Measurements from ENCODE around the gene SDCCAG8.
A peak's percentile ranks its signal among the peaks of the same experiment; 100 is the strongest.

SDCCAG8 gene

GRCh38 chr1:243489681-243490546 is 234.1 kb downstream of the SDCCAG8 start:
- no peak for DNase-seq

GRCh38 chr1:243490748-243491686 is 235.2 kb downstream of the SDCCAG8 start:
- DNase-seq: peak; percentile 49

GRCh38 chr1:243493156-243494129 is 237.6 kb downstream of the SDCCAG8 start:
- peak; percentile 53 for DNase-seq

DNA sequence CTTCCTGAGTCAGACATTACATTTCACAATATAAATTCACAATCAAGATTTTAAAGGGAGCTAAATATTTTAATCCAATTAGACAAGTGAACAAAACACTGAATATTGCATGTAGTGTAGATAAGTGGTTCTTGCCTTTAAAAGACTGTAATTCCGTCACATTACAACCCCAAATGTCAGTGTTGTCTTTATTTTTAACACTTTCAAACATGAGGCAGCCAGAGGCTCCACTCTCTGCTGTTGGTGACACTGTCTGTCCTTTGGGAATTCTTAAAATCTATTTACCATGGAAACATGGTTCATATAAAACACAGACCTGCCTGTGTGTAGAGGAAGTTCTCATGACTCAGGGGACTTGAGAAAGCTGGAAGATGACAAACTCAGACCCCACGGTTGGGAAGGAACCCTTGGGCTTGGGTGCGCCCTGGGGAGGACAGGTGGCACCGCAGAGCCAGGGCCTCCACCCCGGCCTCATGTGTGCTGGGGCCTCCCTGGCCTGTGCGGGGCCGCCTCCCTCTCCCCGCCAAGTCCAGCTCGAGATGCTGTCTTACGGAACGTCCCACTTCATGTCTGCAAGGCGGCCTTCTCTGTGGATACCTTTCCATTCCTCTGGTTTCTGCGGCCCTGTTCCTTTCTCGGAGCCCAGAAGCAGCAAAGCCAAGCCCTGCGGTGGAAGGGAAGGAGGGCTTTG is 239.0 kb downstream of the SDCCAG8 start:
- DNase-seq: peak; percentile 22

DNA sequence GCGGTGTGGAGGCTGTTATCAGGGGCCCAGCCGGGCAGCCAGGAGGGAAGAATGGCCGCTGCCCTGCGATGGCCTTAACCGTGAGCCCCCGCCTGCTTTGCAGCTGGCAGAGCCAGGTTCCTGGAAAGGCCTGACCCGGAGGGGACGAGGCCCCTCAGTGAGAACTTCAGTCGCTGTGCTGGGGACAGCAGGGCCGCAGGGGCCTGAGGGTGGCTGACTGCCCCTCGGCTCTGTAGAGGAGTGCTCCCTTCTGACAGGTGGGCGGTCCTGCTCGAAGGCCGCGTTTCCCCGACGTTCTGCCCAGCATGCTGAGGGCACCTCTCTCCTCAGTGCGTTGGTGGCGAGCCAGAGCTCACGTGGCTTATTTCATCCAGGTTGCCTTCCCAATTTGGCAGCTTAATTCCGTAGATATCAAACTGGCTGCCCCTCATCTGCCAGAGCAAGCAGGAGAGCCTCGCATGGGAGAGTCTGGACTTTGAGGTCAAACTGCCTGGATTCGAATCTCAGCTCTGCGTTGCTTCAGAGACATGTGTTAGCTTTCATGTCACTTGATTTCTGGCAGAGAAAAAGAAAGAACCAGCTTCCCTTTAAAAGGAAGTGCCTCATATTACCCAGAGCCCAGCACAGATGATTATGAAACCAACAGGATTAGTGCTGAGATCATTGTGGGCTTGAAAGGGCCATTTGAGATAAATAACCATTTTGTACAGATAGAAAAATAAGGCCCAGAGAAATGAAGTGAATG is 239.8 kb downstream of the SDCCAG8 start:
- no peak for DNase-seq

- DNase-seq: peak; percentile 80
These were observed 240.4 kb downstream of the SDCCAG8 start for GRCh38 chr1:243496187-243496646.

GRCh38 chr1:243496806-243497205 is 241.0 kb downstream of the SDCCAG8 start:
- no peak for DNase-seq

GRCh38 chr1:243497939-243498681 is 242.3 kb downstream of the SDCCAG8 start:
- no peak for DNase-seq

GRCh38 chr1:243499248-243499647 is 243.4 kb downstream of the SDCCAG8 start:
- no peak for DNase-seq

DNA sequence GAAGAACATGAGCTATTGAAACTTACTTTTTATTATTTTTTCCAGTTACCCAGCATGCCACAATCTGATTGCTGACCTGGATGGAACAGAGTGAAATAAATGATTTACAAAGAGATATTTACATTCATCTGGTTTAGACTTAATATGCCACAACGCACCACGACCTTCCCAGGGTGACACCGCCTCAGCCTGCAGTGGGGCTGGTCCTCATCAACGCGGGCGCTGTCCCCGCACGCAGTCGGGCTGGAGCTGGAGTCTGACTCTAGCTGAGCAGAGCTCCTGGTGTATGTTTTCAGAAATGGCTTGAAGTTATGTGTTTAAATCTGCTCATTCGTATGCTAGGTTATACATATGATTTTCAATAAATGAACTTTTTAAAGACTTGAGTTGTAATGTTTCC is 243.9 kb downstream of the SDCCAG8 start:
- DNase-seq: no peak

GRCh38 chr1:243500512-243500911 is 244.7 kb downstream of the SDCCAG8 start:
- no peak for DNase-seq

GRCh38 chr1:243501002-243501401 is 245.2 kb downstream of the SDCCAG8 start:
- DNase-seq: no peak

- DNase-seq: no peak
These were observed 247.3 kb downstream of the SDCCAG8 start for GRCh38 chr1:243503155-243503554.

DNA sequence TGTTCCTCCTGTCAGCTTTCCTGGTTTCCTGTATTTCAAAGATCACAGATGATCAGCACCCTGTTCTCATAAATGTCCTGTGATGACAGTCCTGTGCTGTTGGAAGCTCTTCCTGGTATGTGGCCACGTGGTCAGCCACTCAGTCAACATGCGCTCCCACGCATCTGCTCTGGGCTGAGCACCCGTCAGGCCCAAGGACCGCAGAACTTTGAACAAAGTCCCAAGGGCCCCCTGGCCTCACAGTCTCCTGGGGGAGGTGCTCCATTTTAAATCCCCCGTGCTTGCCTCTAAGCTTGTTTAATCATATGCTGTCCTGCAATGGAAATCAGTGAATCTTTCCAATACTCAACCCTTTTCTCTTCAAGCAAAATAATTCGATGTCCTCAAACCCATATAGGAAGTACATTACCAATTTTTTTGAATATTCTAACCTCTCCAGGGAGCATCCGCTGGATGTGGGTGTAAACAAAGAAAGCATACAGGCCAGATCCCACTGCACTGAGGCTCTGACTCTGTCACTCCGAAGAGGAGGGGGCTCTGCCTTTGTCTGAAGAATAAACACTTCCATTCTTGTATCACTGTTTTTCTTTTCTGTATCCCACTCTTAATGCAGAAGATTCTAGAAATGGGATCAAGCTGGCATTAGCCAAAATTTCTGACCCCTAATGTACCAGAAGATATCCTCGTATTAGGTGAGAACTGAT is 250.3 kb downstream of the SDCCAG8 start:
- DNase-seq: no peak

- peak; percentile 33 for DNase-seq
These were observed 251.3 kb downstream of the SDCCAG8 start for GRCh38 chr1:243507001-243507671.

DNA sequence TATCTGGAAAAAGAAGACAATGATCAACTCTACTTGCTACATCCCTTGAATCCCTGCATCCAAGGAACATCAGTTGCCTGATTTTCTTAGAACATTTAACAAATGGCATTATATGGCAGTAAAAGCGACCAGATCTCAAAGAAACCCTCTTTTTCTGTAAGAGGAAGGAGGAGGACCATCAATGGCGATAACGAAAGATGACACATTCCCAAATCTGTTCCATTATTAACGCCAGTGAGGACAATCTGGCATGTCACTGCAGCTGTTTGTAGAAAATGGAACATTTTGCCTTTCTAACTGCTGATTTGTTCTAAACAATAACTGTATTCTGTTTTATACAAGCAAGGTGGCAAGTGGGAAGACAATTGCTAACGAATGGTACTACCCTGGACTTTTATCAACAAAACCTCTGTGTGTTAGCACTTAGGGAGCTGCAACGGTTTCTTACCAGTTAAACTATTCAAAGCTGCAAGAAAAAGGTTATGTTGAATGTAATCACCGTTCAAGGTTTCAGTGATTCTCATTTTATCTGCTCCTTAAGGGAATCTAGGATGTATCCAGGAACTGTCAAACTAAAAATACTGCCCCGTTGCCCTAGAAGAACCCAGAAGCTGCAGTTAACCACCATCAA is 251.9 kb downstream of the SDCCAG8 start:
- no peak for DNase-seq

DNA sequence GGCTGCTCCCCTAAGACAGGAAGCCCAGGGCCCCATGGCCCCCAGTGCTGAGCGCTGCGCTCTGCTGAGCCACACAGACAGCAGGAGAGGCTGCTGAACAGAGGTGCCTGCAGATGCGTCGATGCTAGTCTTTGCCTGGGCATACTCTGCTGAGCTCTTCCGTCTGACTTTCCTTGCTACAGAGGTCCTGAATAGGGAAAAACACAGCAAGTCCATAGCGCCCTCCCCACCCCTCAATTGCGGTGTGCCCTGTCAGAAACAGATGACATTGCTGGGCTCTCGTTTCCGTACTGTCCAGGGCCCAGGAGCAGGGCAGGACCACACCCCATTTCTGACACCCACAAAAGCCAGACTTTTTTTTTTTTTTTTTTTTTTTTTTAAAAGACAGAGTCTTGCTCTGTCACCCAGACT is 252.5 kb downstream of the SDCCAG8 start:
- DNase-seq: no peak

DNA sequence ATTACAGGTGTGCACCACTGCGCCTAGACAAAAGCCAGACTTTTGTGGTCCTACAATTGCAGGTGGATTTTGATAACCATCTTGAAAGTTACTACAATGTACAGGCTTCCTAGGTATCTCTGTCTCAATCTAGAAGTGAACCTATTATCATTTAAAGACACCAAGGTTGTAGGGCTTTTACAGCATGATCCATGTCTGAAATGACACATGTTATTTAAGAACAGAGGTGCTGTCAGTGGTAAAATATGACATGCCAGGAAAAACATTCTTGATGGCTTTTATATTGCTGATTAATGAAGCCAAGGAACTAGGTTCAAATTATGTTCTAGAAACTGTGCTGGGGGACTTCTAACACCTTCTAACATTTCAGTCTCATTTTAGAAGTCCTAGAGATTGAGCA is 253.1 kb downstream of the SDCCAG8 start:
- DNase-seq: no peak

Measured in NCI-H2171 treated with DMSO at 0.1 percent for 48 hours (cell line).